ENCODE results near the gene ZNF319. TPM values are rescaled to one million over a fixed set of nuclear protein-coding genes. Genes with fewer than 3 reads are reported as not detected.

The ZNF319 gene
- total RNA-seq, 4 donors from 2014 or later: 3.3 to 12.1 (median 8.4) TPM

- H3K27ac ChIP-seq: no peak overlapping the region
- no peaks in the 10 kb centered on the region for H3K27me3 ChIP-seq
- no peak overlapping the region for H3K4me3 ChIP-seq
- peaks cover 0 to 27% (median 0%) of the 10 kb centered on the region in 3 donors for H3K36me3 ChIP-seq
- DNase-seq: no peak
- no peak for TF ChIP-seq POLR2A (IDR thresholded peaks at IDR 0.05)
- peaks cover 4 to 24% (median 5%) of the 10 kb centered on the region in 4 donors for H3K4me1 ChIP-seq
- H3K9me3 ChIP-seq: no peaks in the 10 kb centered on the region
Measured at GRCh38 chr16:57997176-57997527, 3.3 kb downstream of the ZNF319 start.

GRCh38 chr16:57996406-57997175 is 3.9 kb downstream of the ZNF319 start:
- no peak overlapping the region for H3K4me3 ChIP-seq
- DNase-seq: no peak
- TF ChIP-seq POLR2A (IDR thresholded peaks at IDR 0.05): no peak
- no peak for TF ChIP-seq CTCF (IDR thresholded peaks at IDR 0.05)
- no peaks in the 10 kb centered on the region for H3K27me3 ChIP-seq
- H3K27ac ChIP-seq: no peak overlapping the region
- H3K4me1 ChIP-seq: peaks cover 0 to 19% (median 5%) of the 10 kb centered on the region in 4 donors
- H3K36me3 ChIP-seq: peaks cover 0 to 27% (median 0%) of the 10 kb centered on the region in 3 donors
- no peaks in the 10 kb centered on the region for H3K9me3 ChIP-seq

- Histone ChIP-seq H3K9me3 (no peaks in the 10 kb centered on the region), H3K27me3 (no peaks in the 10 kb centered on the region), H3K4me1 (peaks cover 0 to 18% (median 5%) of the 10 kb centered on the region in 4 donors), H3K27ac (no peak overlapping the region), H3K4me3 (no peak overlapping the region), H3K36me3 (peaks cover 0 to 27% (median 0%) of the 10 kb centered on the region in 3 donors)
- TF ChIP-seq POLR2A (IDR thresholded peaks at IDR 0.05) (no peak), CTCF (IDR thresholded peaks at IDR 0.05) (no peak)
- no peak for DNase-seq
Measured at GRCh38 chr16:57995721-57996405, 4.6 kb downstream of the ZNF319 start.

- Histone ChIP-seq H3K27me3 (no peaks in the 10 kb centered on the region), H3K9me3 (no peaks in the 10 kb centered on the region), H3K4me1 (peaks cover 0 to 17% (median 5%) of the 10 kb centered on the region in 4 donors), H3K27ac (no peak overlapping the region), H3K4me3 (no peak overlapping the region), H3K36me3 (peaks cover 0 to 27% (median 0%) of the 10 kb centered on the region in 3 donors)
- TF ChIP-seq CTCF (IDR thresholded peaks at IDR 0.05): peak in 4 of 6 experiments; percentile 16 to 35 (median 32)
- TF ChIP-seq POLR2A (IDR thresholded peaks at IDR 0.05): no peak
- DNase-seq: peak in 2 of 3 donors; percentile 58 to 73
Measured at GRCh38 chr16:57994778-57995177, 5.7 kb downstream of the ZNF319 start.

- TF ChIP-seq POLR2A (IDR thresholded peaks at IDR 0.05) (no peak), CTCF (IDR thresholded peaks at IDR 0.05) (no peak)
- Histone ChIP-seq H3K4me3 (no peak overlapping the region), H3K27ac (no peak overlapping the region), H3K9me3 (no peaks in the 10 kb centered on the region), H3K4me1 (peaks cover 0 to 13% (median 1%) of the 10 kb centered on the region in 4 donors), H3K27me3 (no peaks in the 10 kb centered on the region), H3K36me3 (peaks cover 0 to 27% (median 0%) of the 10 kb centered on the region in 3 donors)
- DNase-seq: no peak
Measured at GRCh38 chr16:57994361-57994760, 6.1 kb downstream of the ZNF319 start.

- Histone ChIP-seq H3K4me3 (no peak overlapping the region), H3K27ac (no peak overlapping the region), H3K27me3 (no peaks in the 10 kb centered on the region), H3K9me3 (no peaks in the 10 kb centered on the region), H3K4me1 (peaks cover 0 to 8% (median 0%) of the 10 kb centered on the region in 4 donors), H3K36me3 (peaks cover 0 to 27% (median 0%) of the 10 kb centered on the region in 3 donors)
- TF ChIP-seq POLR2A (IDR thresholded peaks at IDR 0.05): no peak
- no peak for TF ChIP-seq CTCF (IDR thresholded peaks at IDR 0.05)
- DNase-seq: no peak
Measured at GRCh38 chr16:57993897-57994296, 6.6 kb downstream of the ZNF319 start.

Data from Peyer's patch (tissue), 4 donors.